Activated T-cell treated with anti-CD3 and anti-CD28 coated beads, Interleukin-2, amount 50 U/mL, for 72 hours (primary cell): ENCODE measurements around the gene DCTPP1. TPM values are rescaled to one million over a fixed set of nuclear protein-coding genes. Genes with fewer than 3 reads are reported as not detected.
A peak's percentile ranks its signal among the peaks of the same experiment; 100 is the strongest.
"Not testable (repeated sequence)": the region's sequence is repeated elsewhere in the genome, so short reads cannot be mapped to it uniquely, and the experiment has no call there.

Source experiments
- ATAC-seq, 2 donors: fragments of 150-1000 bp; cut with Tn5 transposase; replicated peaks in 1 of 2; 2 replicates each; pipeline ENCODE4 v1.10.0; 2021; ENCODE audit warnings: moderate library complexity in 2 of 2, mild to moderate bottlenecking in 1 of 2
- DNase-seq, 2 donors: peaks; one replicate each; pipeline ENCODE4 v3.0.0; 2021 to 2022; ENCODE audit warnings: mixed read lengths in 1 of 2
- H3K27ac Mint-ChIP-seq: one replicate; pipeline ENCODE4 v1.8.0; 2022; ENCODE audit warnings: mild to moderate bottlenecking, moderate library complexity, mixed read lengths
- H3K27me3 Mint-ChIP-seq: one replicate; pipeline ENCODE4 v1.8.0; 2022; ENCODE audit warnings: low read depth, mixed read lengths
- H3K36me3 Mint-ChIP-seq, 2 donors: one replicate each; pipeline ENCODE4 v1.8.0; 2022; ENCODE audit warnings: mixed read lengths in 2 of 2, mild to moderate bottlenecking in 1 of 2; ENCODE audit not compliant: insufficient read depth in 2 of 2
- H3K4me1 Mint-ChIP-seq: one replicate; pipeline ENCODE4 v1.8.0; 2022; ENCODE audit warnings: low read depth, mixed read lengths
- H3K4me3 Mint-ChIP-seq, 2 donors: one replicate each; pipeline ENCODE4 v1.8.0; 2022; ENCODE audit warnings: mild to moderate bottlenecking in 2 of 2, mixed read lengths in 2 of 2, moderate library complexity in 2 of 2
- H3K9me3 Mint-ChIP-seq, 2 donors: one replicate each; pipeline ENCODE4 v1.8.0; 2022; ENCODE audit warnings: mixed read lengths in 2 of 2
- total RNA-seq, 2 donors: library from RNA; stranded (reverse); gene quantifications; one replicate each; pipeline ENCODE4 v1.2.3, GENCODE V29; 2022

Gene DCTPP1
- total RNA-seq, 2 donors from 2014 or later = 56.5 to 78.8 TPM

- H3K9me3 Mint-ChIP-seq = no peaks in the 10 kb centered on the region
- H3K27me3 Mint-ChIP-seq = no peaks in the 10 kb centered on the region
- H3K27ac Mint-ChIP-seq = no peak overlapping the region
- ATAC-seq (no peak), DNase-seq (no peak)
- H3K4me3 Mint-ChIP-seq = peak overlapping the region; percentile 17 to 96
- H3K36me3 Mint-ChIP-seq = peaks cover 2 to 3% of the 10 kb centered on the region in 2 donors
- H3K4me1 Mint-ChIP-seq = peaks cover 59% of the 10 kb centered on the region
These were observed 31.0 kb downstream of the DCTPP1 start for GRCh38 chr16:30398661-30399434.

GRCh38 chr16:30397776-30398660 lies 31.8 kb downstream of the DCTPP1 start:
- H3K27ac Mint-ChIP-seq = no peak overlapping the region
- H3K27me3 Mint-ChIP-seq = no peaks in the 10 kb centered on the region
- DNase-seq (no peak), ATAC-seq (no peak)
- no peak overlapping the region for H3K4me3 Mint-ChIP-seq
- no peaks in the 10 kb centered on the region for H3K9me3 Mint-ChIP-seq
- H3K36me3 Mint-ChIP-seq = peaks cover 2 to 3% of the 10 kb centered on the region in 2 donors
- H3K4me1 Mint-ChIP-seq = peaks cover 59% of the 10 kb centered on the region

- H3K27me3 Mint-ChIP-seq = no peaks in the 10 kb centered on the region
- peaks cover 2 to 3% of the 10 kb centered on the region in 2 donors for H3K36me3 Mint-ChIP-seq
- H3K27ac Mint-ChIP-seq = peak overlapping the region; percentile 4
- peaks cover 59% of the 10 kb centered on the region for H3K4me1 Mint-ChIP-seq
- ATAC-seq = no peak
- H3K9me3 Mint-ChIP-seq = no peaks in the 10 kb centered on the region
- peak overlapping the region; percentile 83 to 88 for H3K4me3 Mint-ChIP-seq
- no peak for DNase-seq
These were observed 32.8 kb downstream of the DCTPP1 start for GRCh38 chr16:30397056-30397455.

- H3K4me1 Mint-ChIP-seq = peaks cover 56% of the 10 kb centered on the region
- not testable (repeated sequence) for H3K27me3 Mint-ChIP-seq, ATAC-seq, DNase-seq, H3K9me3 Mint-ChIP-seq, H3K36me3 Mint-ChIP-seq
- peak overlapping the region; percentile 83 to 88 for H3K4me3 Mint-ChIP-seq
- H3K27ac Mint-ChIP-seq = peak overlapping the region; percentile 4
These were observed 33.2 kb downstream of the DCTPP1 start for GRCh38 chr16:30396627-30397026.

GRCh38 chr16:30395992-30396585 lies 33.7 kb downstream of the DCTPP1 start:
- Mint-ChIP-seq H3K27me3 (no peaks in the 10 kb centered on the region), H3K4me3 (peak overlapping the region; percentile 83 to 88), H3K9me3 (no peaks in the 10 kb centered on the region), H3K27ac (peak overlapping the region; percentile 48), H3K4me1 (peaks cover 52% of the 10 kb centered on the region), H3K36me3 (peaks cover 2 to 3% of the 10 kb centered on the region in 2 donors)
- ATAC-seq (no peak), DNase-seq (no peak)

GRCh38 chr16:30395155-30395991 lies 34.5 kb downstream of the DCTPP1 start, which contains the start of gene ZNF48:
Gene ZNF48 (plus strand): TSS chr16:30395420. CDS start chr16:30395795, 375 bp downstream.
- H3K27ac Mint-ChIP-seq = peak within 1 kb of the TSS; percentile 77
- H3K4me1 Mint-ChIP-seq = peaks cover 47% of the 10 kb centered on the region
- H3K27me3 Mint-ChIP-seq = no peaks in the 10 kb centered on the region
- ATAC-seq (peak; percentile 81 to 84), DNase-seq (peak; percentile 72 to 79)
- no peaks in the 10 kb centered on the region for H3K9me3 Mint-ChIP-seq
- H3K4me3 Mint-ChIP-seq = peak within 1 kb of the TSS; percentile 89 to 91
- peaks cover 2 to 3% of the 10 kb centered on the region in 2 donors for H3K36me3 Mint-ChIP-seq

GRCh38 chr16:30394592-30395154 lies 35.2 kb downstream of the DCTPP1 start:
- no peaks in the 10 kb centered on the region for H3K27me3 Mint-ChIP-seq
- H3K4me1 Mint-ChIP-seq = peaks cover 40% of the 10 kb centered on the region
- ATAC-seq (peak in 1 of 2 donors; percentile 8), DNase-seq (no peak)
- peak overlapping the region; percentile 77 for H3K27ac Mint-ChIP-seq
- no peaks in the 10 kb centered on the region for H3K9me3 Mint-ChIP-seq
- H3K4me3 Mint-ChIP-seq = peak overlapping the region; percentile 89 to 91
- peaks cover 2 to 3% of the 10 kb centered on the region in 2 donors for H3K36me3 Mint-ChIP-seq

GRCh38 chr16:30383521-30383920 lies 46.3 kb downstream of the DCTPP1 start:
- Mint-ChIP-seq H3K9me3 (peaks cover 0 to 2% of the 10 kb centered on the region in 2 donors), H3K27ac (peak overlapping the region; percentile 72), H3K4me1 (peaks cover 51% of the 10 kb centered on the region), H3K27me3 (no peaks in the 10 kb centered on the region), H3K36me3 (peaks cover 4 to 10% of the 10 kb centered on the region in 2 donors), H3K4me3 (peak overlapping the region; percentile 85 to 92)
- no peak for DNase-seq
- no peak for ATAC-seq

- H3K27ac Mint-ChIP-seq = peak within 1 kb of the TSS; percentile 93
- peaks cover 7 to 13% of the 10 kb centered on the region in 2 donors for H3K36me3 Mint-ChIP-seq
- DNase-seq (peak; percentile 83 to 84), ATAC-seq (peak; percentile 38 to 46)
- H3K27me3 Mint-ChIP-seq = no peaks in the 10 kb centered on the region
- peaks cover 61% of the 10 kb centered on the region for H3K4me1 Mint-ChIP-seq
- peaks cover 0 to 2% of the 10 kb centered on the region in 2 donors for H3K9me3 Mint-ChIP-seq
- H3K4me3 Mint-ChIP-seq = peak within 1 kb of the TSS; percentile 85 to 92
These were observed 47.5 kb downstream of the DCTPP1 start, which contains the start of gene SEPTIN1 for GRCh38 chr16:30382111-30382881. Gene SEPTIN1 (minus strand): TSS chr16:30382561. CDS start chr16:30382542, 19 bp downstream.

GRCh38 chr16:30381291-30382041 lies 48.4 kb downstream of the DCTPP1 start:
- H3K27me3 Mint-ChIP-seq = no peaks in the 10 kb centered on the region
- peak overlapping the region; percentile 93 for H3K27ac Mint-ChIP-seq
- peaks cover 65% of the 10 kb centered on the region for H3K4me1 Mint-ChIP-seq
- peak; percentile 44 to 65 for DNase-seq
- ATAC-seq = no peak
- H3K9me3 Mint-ChIP-seq = peaks cover 0 to 2% of the 10 kb centered on the region in 2 donors
- peak overlapping the region; percentile 85 to 92 for H3K4me3 Mint-ChIP-seq
- peaks cover 9 to 13% of the 10 kb centered on the region in 2 donors for H3K36me3 Mint-ChIP-seq

GRCh38 chr16:30380803-30381208 lies 49.0 kb downstream of the DCTPP1 start:
- DNase-seq = no peak
- Mint-ChIP-seq H3K36me3 (peaks cover 9 to 13% of the 10 kb centered on the region in 2 donors), H3K27ac (peak overlapping the region; percentile 93), H3K4me3 (peak overlapping the region; percentile 85 to 92), H3K9me3 (peaks cover 0 to 2% of the 10 kb centered on the region in 2 donors), H3K4me1 (peaks cover 65% of the 10 kb centered on the region), H3K27me3 (no peaks in the 10 kb centered on the region)
- ATAC-seq = no peak
